ENCODE results near the gene TSPEAR.
"Not testable (repeated sequence)": the region's sequence is repeated elsewhere in the genome, so short reads cannot be mapped to it uniquely, and the experiment has no call there.

Gene TSPEAR

DNA sequence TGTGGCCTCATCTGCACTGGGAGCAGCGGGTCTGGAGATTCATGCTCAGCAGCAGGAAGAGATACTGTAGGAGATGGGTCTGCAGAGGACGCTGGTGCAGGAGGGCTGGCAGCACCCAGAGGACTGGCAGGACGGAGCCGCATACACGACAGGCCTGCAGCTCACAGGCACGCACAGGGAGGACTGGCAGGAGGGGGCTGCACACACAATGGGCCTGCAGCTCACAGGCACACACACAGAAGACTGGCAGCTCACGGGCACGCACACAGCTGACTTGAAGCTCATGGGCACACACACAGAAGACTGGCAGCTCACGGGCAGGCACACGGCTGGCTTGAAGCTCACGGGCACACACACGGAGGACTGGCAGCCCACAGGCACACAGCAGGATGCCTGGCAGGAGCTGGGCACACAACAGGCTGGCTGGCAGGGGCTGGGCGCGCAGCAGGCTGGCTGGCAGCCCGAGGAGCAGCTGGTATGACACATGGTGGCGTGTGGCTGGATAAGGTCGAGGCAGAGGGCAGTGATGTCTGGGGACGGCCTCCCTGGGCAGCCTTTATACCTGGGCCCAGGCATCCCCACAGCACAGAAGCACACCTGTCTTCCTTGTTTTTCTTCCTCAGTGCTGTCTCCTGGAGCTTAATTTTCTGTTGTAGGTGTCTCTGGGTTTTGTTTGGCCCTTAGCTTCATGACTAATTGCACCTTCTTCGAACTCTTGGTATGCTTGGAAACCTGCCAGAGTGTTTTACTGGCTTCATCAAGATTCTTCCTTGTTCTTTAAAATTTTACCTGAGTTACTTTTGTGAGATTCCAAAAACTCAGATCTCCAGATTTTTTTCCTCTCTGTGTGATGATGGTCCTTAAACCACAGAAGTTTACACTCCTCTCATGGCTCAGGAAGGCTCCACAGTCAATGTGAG, 44.7 kb downstream of the TSPEAR start, which contains the start of gene KRTAP12-2:
TSS of gene KRTAP12-2 (minus strand) at position 527 of the 920 bp plus-strand sequence. CDS start at position 486, 41 bp downstream.
- Histone ChIP-seq H2AFZ (ENCODE audit: low read depth, low read length, severe bottlenecking) (no peak within 1 kb of the TSS), H3F3A (ENCODE audit: insufficient read depth) (no peaks in the 10 kb centered on the region), H3K4me3 (ENCODE audit: insufficient read depth, low read length, poor library complexity, severe bottlenecking) (no peak within 1 kb of the TSS), H3K27me3 (ENCODE audit: low read length) (no peaks in the 10 kb centered on the region), H3K9me3 (ENCODE audit: insufficient read depth, low read length) (no peaks in the 10 kb centered on the region), H4K20me1 (ENCODE audit: low read depth, low read length) (no peaks in the 10 kb centered on the region), H3K36me3 (ENCODE audit: low read length) (no peaks in the 10 kb centered on the region), H3K27ac (ENCODE audit: low read depth, low read length) (no peak within 1 kb of the TSS), H3K4me2 (ENCODE audit: low read depth, low read length, poor library complexity, severe bottlenecking) (no peak within 1 kb of the TSS), H3K9ac (ENCODE audit: low read length) (no peak within 1 kb of the TSS), H3K9me2 (replicated peaks; ENCODE audit: insufficient read depth, low read length) (no peaks in the 10 kb centered on the region), H3K79me2 (ENCODE audit: insufficient read depth, low read length) (no peaks in the 10 kb centered on the region)
- TF ChIP-seq, protein P1, sequence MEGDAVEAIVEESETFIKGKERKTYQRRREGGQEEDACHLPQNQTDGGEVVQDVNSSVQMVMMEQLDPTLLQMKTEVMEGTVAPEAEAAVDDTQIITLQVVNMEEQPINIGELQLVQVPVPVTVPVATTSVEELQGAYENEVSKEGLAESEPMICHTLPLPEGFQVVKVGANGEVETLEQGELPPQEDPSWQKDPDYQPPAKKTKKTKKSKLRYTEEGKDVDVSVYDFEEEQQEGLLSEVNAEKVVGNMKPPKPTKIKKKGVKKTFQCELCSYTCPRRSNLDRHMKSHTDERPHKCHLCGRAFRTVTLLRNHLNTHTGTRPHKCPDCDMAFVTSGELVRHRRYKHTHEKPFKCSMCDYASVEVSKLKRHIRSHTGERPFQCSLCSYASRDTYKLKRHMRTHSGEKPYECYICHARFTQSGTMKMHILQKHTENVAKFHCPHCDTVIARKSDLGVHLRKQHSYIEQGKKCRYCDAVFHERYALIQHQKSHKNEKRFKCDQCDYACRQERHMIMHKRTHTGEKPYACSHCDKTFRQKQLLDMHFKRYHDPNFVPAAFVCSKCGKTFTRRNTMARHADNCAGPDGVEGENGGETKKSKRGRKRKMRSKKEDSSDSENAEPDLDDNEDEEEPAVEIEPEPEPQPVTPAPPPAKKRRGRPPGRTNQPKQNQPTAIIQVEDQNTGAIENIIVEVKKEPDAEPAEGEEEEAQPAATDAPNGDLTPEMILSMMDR (IDR thresholded peaks at IDR 0.05; ENCODE audit: insufficient read depth, low read length, poor library complexity, severe bottlenecking): no peak
- no peak for TF ChIP-seq EZH2phosphoT487 (conservative IDR thresholded peaks at IDR 0.05; ENCODE audit: low read length)

DNA sequence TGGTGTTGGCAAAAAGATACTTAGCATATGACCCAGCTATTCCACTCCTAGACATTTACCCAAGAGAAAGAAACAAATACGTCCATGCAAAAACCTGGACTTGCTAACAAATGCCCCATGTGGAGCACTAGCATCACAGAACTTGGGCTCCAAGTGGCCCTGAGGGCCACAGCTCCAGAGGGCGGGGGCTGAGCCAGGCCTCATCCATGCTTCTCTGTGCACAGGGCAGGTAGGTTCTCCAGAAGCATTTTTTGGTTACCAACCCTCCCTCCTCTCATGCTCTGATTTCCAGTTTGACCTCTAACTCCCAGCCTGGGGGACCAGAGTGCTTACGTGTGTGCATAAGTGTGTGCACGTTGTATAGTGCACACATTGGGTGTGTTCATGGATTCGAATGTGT, 46.7 kb downstream of the TSPEAR start:
- H3K4me2 ChIP-seq (ENCODE audit: low read depth, low read length, poor library complexity, severe bottlenecking): no peak overlapping the region
- no peaks in the 10 kb centered on the region for H3K36me3 ChIP-seq (ENCODE audit: low read length)
- H2AFZ ChIP-seq (ENCODE audit: low read depth, low read length, severe bottlenecking): no peak overlapping the region
- no peak overlapping the region for H3K27ac ChIP-seq (ENCODE audit: low read depth, low read length)
- H3K4me3 ChIP-seq (ENCODE audit: insufficient read depth, low read length, poor library complexity, severe bottlenecking): no peak overlapping the region
- no peaks in the 10 kb centered on the region for H3K27me3 ChIP-seq (ENCODE audit: low read length)
- no peaks in the 10 kb centered on the region for H3K9me2 ChIP-seq (replicated peaks; ENCODE audit: insufficient read depth, low read length)
- no peaks in the 10 kb centered on the region for H3K9me3 ChIP-seq (ENCODE audit: insufficient read depth, low read length)
- no peaks in the 10 kb centered on the region for H3K79me2 ChIP-seq (ENCODE audit: insufficient read depth, low read length)
- TF ChIP-seq EZH2phosphoT487 (conservative IDR thresholded peaks at IDR 0.05; ENCODE audit: low read length): no peak
- TF ChIP-seq, protein P1 (IDR thresholded peaks at IDR 0.05; ENCODE audit: insufficient read depth, low read length, poor library complexity, severe bottlenecking): no peak
- no peak overlapping the region for H3K9ac ChIP-seq (ENCODE audit: low read length)
- no peaks in the 10 kb centered on the region for H3F3A ChIP-seq (ENCODE audit: insufficient read depth)
- no peaks in the 10 kb centered on the region for H4K20me1 ChIP-seq (ENCODE audit: low read depth, low read length)

DNA sequence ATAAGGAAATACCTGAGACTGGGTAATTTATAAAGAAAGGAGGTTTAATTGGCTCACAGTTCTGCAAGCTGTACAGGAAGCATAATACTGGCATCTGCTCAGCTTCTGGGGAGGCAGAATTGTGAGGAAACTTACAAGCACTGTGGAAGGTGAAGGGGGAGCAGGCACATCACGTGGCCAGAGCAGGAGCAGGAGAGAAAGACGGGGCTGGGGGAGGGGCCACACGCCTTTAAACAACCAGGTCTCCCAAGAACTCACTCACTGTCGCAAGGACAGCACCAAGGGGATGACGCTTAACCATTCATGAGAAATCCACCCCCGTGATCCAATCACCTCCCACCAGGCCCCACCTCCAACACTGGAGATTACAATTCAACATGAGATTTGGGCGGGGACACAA, 49.8 kb downstream of the TSPEAR start:
- not testable (repeated sequence) for H3K9me3 ChIP-seq (ENCODE audit: insufficient read depth, low read length); H3K9ac ChIP-seq (ENCODE audit: low read length); H3K79me2 ChIP-seq (ENCODE audit: insufficient read depth, low read length); H3K27me3 ChIP-seq (ENCODE audit: low read length); H3K9me2 ChIP-seq (replicated peaks; ENCODE audit: insufficient read depth, low read length); H2AFZ ChIP-seq (ENCODE audit: low read depth, low read length, severe bottlenecking); H3K36me3 ChIP-seq (ENCODE audit: low read length); H3K27ac ChIP-seq (ENCODE audit: low read depth, low read length); H3K4me2 ChIP-seq (ENCODE audit: low read depth, low read length, poor library complexity, severe bottlenecking); H3F3A ChIP-seq (ENCODE audit: insufficient read depth); H4K20me1 ChIP-seq (ENCODE audit: low read depth, low read length); H3K4me3 ChIP-seq (ENCODE audit: insufficient read depth, low read length, poor library complexity, severe bottlenecking)

Measured in SU-DHL-6 (cell line).